A673 (cell line): ENCODE data around the gene MX2. TPM values are rescaled to one million over a fixed set of nuclear protein-coding genes. Genes with fewer than 3 reads are reported as not detected.

Source experiments
- BruUV-seq: library from RNA; stranded (reverse); fragments of 400-500 nt; replicated peaks from 2 replicates; lab custom pipeline; 2021; lab: Mats Ljungman, UMichigan
- CTCF ChIA-PET: fragments of 300-600 bp; sonication (Branson Sonifier 250); formaldehyde crosslinking; loops from one replicate; lab custom pipeline; 2022; ENCODE audit warnings: antibody characterized with exemption; lab: Charles Lee
- POLR2A ChIA-PET: fragments of 300-600 bp; sonication (Branson Sonifier 250); formaldehyde crosslinking; loops from one replicate; lab custom pipeline; 2022; ENCODE audit warnings: antibody characterized with exemption; ENCODE audit not compliant: low non-redundant PET; lab: Charles Lee
- DNase-seq: peaks from one replicate; pipeline ENCODE4 v3.0.0-alpha.2; 2015; ENCODE audit warnings: low spot score
- H3K27ac ChIP-seq: fragments of 200-600 bp; sonication (generic); 2 replicates; pipeline ENCODE4 v1.5.1; 2016; ENCODE audit warnings: mixed run types, low read depth, mild to moderate bottlenecking, mixed read lengths, antibody characterized with exemption, low read length; ENCODE audit not compliant: poor library complexity, severe bottlenecking
- H3K27me3 ChIP-seq: fragments of 200-600 bp; sonication (generic); replicated peaks from 2 replicates; pipeline ENCODE4 v1.6.1; 2017; ENCODE audit warnings: mixed run types, low read depth, mild to moderate bottlenecking, mixed read lengths, antibody characterized with exemption, low read length; ENCODE audit not compliant: insufficient read depth, poor library complexity
- H3K36me3 ChIP-seq: fragments of 200-600 bp; sonication (generic); 2 replicates; pipeline ENCODE4 v1.6.1; 2016; ENCODE audit warnings: mixed run types, mild to moderate bottlenecking, mixed read lengths, antibody characterized with exemption, low read length; ENCODE audit not compliant: insufficient read depth, poor library complexity, severe bottlenecking
- H3K4me1 ChIP-seq: fragments of 200-600 bp; sonication (generic); 2 replicates; pipeline ENCODE4 v1.6.1; 2017; ENCODE audit warnings: mixed run types, mild to moderate bottlenecking, mixed read lengths, antibody characterized with exemption, low read length; ENCODE audit not compliant: insufficient read depth, poor library complexity, severe bottlenecking
- H3K4me3 ChIP-seq: fragments of 200-600 bp; sonication (generic); 2 replicates; pipeline ENCODE4 v1.5.1; 2016; ENCODE audit warnings: low read depth, mixed run types, mild to moderate bottlenecking, mixed read lengths, low read length; ENCODE audit not compliant: poor library complexity, severe bottlenecking
- H3K9me3 ChIP-seq: fragments of 200-600 bp; sonication (generic); 2 replicates; pipeline ENCODE4 v1.6.1; 2016; ENCODE audit warnings: mixed run types, low read depth, mild to moderate bottlenecking, mixed read lengths, antibody characterized with exemption, low read length; ENCODE audit not compliant: poor library complexity, severe bottlenecking
- CTCF ChIP-seq: fragments of 300-800, 200-600 bp; sonication (generic); conservative IDR thresholded peaks from 2 replicates; pipeline ENCODE4 v1.5.1; 2017; ENCODE audit warnings: low read depth, mild to moderate bottlenecking, antibody characterized with exemption, low read length, moderate library complexity, mixed read lengths
- EZH2 ChIP-seq: fragments of 200-600 bp; sonication (generic); IDR thresholded peaks from 2 replicates; pipeline ENCODE4 v1.6.1; 2017; ENCODE audit warnings: borderline replicate concordance, low read depth, mild to moderate bottlenecking, mixed read lengths, antibody characterized with exemption, low read length; ENCODE audit not compliant: poor library complexity, severe bottlenecking
- intact Hi-C: fragments of 100-400 bp; cut with micrococcal nuclease; formaldehyde crosslinking; loops from one replicate; pipeline ENCODE4 v1.10.0; 2022; ENCODE audit not compliant: unreplicated experiment
- total RNA-seq: library from RNA; stranded (reverse); gene quantifications from 2 replicates; pipeline ENCODE4 v1.2.3, GENCODE V29; 2021

The MX2 gene
- total RNA-seq, 1 experiment from 2014 or later: not detected

- intact Hi-C loops: no loop called here
- POLR2A ChIA-PET: no interaction called here
Measured at GRCh38 chr21:41360072-41360821, 1.6 kb upstream of the MX2 start.

GRCh38 chr21:41361053-41361785 is 608 bp upstream of the MX2 start:
- intact Hi-C loops: no loop called here
- H3K4me1 ChIP-seq: no peaks in the 10 kb centered on the region
- TF ChIP-seq CTCF (no peak), EZH2 (no peak)
- H3K36me3 ChIP-seq: no peaks in the 10 kb centered on the region
- BruUV-seq: no TSS peak
- peaks cover 10% of the 10 kb centered on the region for H3K27me3 ChIP-seq
- CTCF ChIA-PET: no interaction called here
- H3K27ac ChIP-seq: no peak overlapping the region
- H3K9me3 ChIP-seq: no peaks in the 10 kb centered on the region
- POLR2A ChIA-PET: no interaction called here
- no peak for DNase-seq
- H3K4me3 ChIP-seq: no peak overlapping the region

More at GRCh38 chr21:41360072-41360821, 1.6 kb upstream of the MX2 start:
- H3K4me1 ChIP-seq: no peaks in the 10 kb centered on the region
- CTCF ChIA-PET: no interaction called here
- DNase-seq: no peak
- no peaks in the 10 kb centered on the region for H3K9me3 ChIP-seq
- H3K36me3 ChIP-seq: no peaks in the 10 kb centered on the region
- no peak for TF ChIP-seq EZH2
- no peak for TF ChIP-seq CTCF
- no peak overlapping the region for H3K27ac ChIP-seq
- no peak overlapping the region for H3K4me3 ChIP-seq
- no TSS peak for BruUV-seq
- peaks cover 12% of the 10 kb centered on the region for H3K27me3 ChIP-seq

GRCh38 chr21:41362605-41363369 is 960 bp downstream of the MX2 start:
- ChIA-PET POLR2A (no interaction called here), CTCF (no interaction called here)
- Histone ChIP-seq H3K27ac (no peak overlapping the region), H3K36me3 (no peaks in the 10 kb centered on the region), H3K27me3 (no peaks in the 10 kb centered on the region), H3K4me1 (no peaks in the 10 kb centered on the region), H3K9me3 (no peaks in the 10 kb centered on the region), H3K4me3 (no peak overlapping the region)
- TF ChIP-seq EZH2: no peak
- no peak for TF ChIP-seq CTCF
- DNase-seq: no peak
- BruUV-seq: no TSS peak
- intact Hi-C loops: no loop called here
